GM20431 (cell line): ENCODE results near the gene SLC15A1.

Experiments used
- in situ Hi-C: fragments of 300-500 bp; cut with MseI, MboI; formaldehyde crosslinking; loops from one replicate; pipeline ENCODE4 v1.15.0; 2020; ENCODE audit warnings: low sequenced_read_pairs; ENCODE audit not compliant: unreplicated experiment

Gene SLC15A1

GRCh38 chr13:98668155-98668554, 84.3 kb downstream of the SLC15A1 start:
- in situ Hi-C loops = loop anchor here (10.0 to 25.0 kb wide), 2 partner anchors 223 to 806 kb away; no protein-coding TSS in a partner anchor

- in situ Hi-C loops = loop anchor here (10.0 to 25.0 kb wide), 2 partner anchors 221 to 803 kb away; no protein-coding TSS in a partner anchor
These were observed 86.9 kb downstream of the SLC15A1 start for GRCh38 chr13:98665638-98665995.

DNA sequence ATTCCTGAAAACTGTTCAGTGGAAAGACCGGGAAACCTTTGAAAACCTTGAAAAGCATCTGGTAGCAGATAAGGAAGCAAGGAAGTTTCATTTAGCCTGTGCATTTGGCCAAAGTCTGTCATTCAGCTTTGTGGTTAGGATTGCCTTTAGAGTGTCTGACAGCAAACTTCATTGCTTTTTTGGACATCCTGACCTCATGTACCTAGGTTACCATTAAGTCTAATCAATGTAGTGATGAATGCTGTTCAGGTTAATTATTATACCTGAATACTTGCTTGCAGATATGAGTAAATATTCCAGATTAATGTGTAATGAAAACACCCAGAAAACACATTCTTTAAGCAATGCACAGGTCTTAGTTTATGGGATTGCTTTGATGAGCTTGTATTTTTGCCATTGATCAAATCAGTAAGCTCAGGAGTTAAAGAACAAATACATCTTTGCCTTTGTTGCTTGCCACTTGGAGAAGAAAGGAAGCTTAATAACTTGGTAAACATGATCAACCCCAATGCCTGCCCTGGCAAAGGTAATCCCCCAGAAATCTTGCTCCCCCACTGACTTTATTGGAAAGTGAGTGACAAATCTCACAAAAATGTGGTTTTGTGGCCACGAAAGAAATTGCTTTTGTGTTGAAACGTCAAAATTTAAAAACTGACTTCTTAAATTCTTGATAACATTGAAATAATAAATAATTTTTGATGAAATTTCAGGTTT, 87.4 kb downstream of the SLC15A1 start:
- in situ Hi-C loops = loop anchor here (10.0 to 25.0 kb wide), 2 partner anchors 220 to 803 kb away; no protein-coding TSS in a partner anchor

DNA sequence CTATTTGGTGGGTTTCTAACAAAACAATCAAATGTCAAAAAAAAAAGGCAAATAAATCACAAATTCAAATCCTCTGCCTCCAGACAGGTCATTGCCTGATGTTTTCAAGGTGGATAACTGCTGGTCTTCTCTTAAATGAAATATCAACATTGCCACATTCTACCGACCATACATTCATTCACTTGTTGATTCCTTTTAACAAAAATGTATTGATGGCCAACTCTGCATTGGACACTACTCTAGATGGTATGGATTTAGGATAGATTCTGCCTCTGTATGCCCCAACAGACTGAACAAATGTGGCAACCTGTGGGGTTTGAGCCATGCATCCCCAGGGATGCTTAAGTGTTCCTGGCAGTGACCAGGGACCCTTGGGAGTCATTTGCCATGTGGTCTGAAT, 88.0 kb downstream of the SLC15A1 start:
- in situ Hi-C loops = loop anchor here (10.0 to 25.0 kb wide), 2 partner anchors 220 to 802 kb away; no protein-coding TSS in a partner anchor

- in situ Hi-C loops = loop anchor here (10.0 to 25.0 kb wide), 2 partner anchors 219 to 802 kb away; no protein-coding TSS in a partner anchor
These were observed 88.4 kb downstream of the SLC15A1 start for GRCh38 chr13:98664047-98664446.

GRCh38 chr13:98658131-98658530, 94.3 kb downstream of the SLC15A1 start:
- in situ Hi-C loops = loop anchor here (25.0 kb wide), 1 partner anchor 796 kb away; no protein-coding TSS in a partner anchor

DNA sequence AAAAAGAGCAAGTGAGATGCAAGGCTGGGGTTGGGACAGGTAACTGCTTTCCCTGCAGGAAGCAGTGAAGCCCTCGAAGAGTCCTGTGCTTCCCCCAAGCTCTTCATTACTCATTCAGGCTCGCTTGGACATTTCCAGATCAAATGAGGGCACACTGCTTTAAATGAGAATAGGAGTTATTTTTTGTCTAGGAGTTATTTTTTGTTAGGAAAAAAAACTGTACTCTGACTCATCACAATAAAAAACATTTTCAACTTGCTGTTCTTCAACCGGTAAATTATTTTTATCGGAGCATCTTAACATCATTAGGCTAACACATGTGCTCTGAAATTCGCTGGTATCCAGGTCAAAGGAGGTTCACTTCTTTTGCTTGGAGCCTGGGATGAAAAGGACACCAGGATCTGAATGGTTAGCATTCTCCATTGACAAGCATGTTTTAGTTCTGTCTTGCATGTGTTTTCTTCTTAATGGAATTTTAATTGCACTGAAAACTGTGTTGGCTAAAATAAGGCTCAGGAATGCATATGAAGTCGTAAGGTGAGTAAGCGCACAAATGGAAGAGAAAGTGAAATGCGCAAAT, 94.9 kb downstream of the SLC15A1 start:
- in situ Hi-C loops = loop anchor here (25.0 kb wide), 1 partner anchor 795 kb away; no protein-coding TSS in a partner anchor

- in situ Hi-C loops = loop anchor here (25.0 kb wide), 1 partner anchor 794 kb away; no protein-coding TSS in a partner anchor
These were observed 96.2 kb downstream of the SLC15A1 start for GRCh38 chr13:98656223-98656622.

- in situ Hi-C loops = loop anchor here (25.0 kb wide), 1 partner anchor 791 kb away; no protein-coding TSS in a partner anchor
These were observed 98.9 kb downstream of the SLC15A1 start for GRCh38 chr13:98653463-98653985.

DNA sequence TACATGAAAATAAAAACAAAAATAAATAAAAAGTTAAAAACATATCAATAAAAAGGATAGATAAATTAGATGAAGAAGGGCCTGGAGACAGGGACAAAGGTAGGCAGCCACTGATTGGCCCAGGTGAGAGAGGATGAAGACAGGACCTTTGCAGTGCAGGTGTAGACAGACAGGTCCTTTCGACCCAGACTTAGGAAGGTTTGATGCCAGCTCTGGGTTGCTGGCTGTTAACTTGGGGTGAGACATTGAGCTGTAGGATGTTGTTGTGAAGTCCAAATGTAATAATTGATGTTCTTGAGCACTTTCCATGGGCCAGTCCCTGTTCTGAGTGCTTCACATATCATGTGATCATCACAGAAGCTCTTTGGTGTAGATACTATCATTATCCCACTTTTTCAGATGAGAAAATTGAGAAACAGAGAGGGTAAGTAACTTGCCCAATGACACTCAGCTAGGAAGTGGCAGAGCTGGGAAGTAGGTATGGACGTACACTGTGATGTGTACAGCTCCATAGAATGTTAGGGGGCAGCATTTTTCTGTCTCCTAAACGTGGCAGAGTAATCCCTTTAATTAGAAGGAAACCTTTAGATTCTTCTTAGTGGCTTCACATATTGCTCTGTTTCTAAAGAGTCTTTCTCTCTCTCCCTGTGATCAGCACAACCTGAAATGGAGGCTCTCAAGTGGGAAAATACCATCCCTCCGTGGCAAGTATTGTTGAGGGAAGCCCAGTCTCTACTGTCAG, 99.6 kb downstream of the SLC15A1 start:
- in situ Hi-C loops = loop anchor here (25.0 kb wide), 1 partner anchor 791 kb away; no protein-coding TSS in a partner anchor

DNA sequence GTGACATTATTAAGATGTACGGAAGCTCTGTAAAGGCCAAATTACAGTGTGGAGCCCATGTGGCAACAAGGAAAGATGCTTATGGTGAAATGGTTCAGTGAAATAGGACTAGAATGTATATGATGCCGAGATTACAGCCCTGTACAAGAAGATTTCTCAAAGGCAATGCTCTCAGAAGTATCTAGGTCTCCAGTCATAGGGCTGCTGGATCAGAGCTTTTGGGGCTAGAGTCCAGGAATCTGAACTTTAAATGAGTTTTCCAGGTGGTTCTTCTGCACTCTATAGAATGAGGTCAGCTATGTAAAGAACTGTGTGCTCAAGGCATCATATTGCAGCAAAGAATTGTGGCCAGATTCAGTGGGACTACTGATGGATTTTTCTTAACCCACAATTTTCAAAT, 100.2 kb downstream of the SLC15A1 start:
- in situ Hi-C loops = loop anchor here (25.0 kb wide), 1 partner anchor 790 kb away; no protein-coding TSS in a partner anchor

GRCh38 chr13:98651744-98652143, 100.7 kb downstream of the SLC15A1 start:
- in situ Hi-C loops = loop anchor here (25.0 kb wide), 1 partner anchor 789 kb away; no protein-coding TSS in a partner anchor

- in situ Hi-C loops = loop anchor here (25.0 kb wide), 1 partner anchor 788 kb away; no protein-coding TSS in a partner anchor
These were observed 101.9 kb downstream of the SLC15A1 start for GRCh38 chr13:98650396-98651107.

GRCh38 chr13:98649861-98650260, 102.6 kb downstream of the SLC15A1 start:
- in situ Hi-C loops = loop anchor here (25.0 kb wide), 1 partner anchor 788 kb away; no protein-coding TSS in a partner anchor

- in situ Hi-C loops = no loop called here
These were observed 103.8 kb downstream of the SLC15A1 start for GRCh38 chr13:98648686-98649085.

DNA sequence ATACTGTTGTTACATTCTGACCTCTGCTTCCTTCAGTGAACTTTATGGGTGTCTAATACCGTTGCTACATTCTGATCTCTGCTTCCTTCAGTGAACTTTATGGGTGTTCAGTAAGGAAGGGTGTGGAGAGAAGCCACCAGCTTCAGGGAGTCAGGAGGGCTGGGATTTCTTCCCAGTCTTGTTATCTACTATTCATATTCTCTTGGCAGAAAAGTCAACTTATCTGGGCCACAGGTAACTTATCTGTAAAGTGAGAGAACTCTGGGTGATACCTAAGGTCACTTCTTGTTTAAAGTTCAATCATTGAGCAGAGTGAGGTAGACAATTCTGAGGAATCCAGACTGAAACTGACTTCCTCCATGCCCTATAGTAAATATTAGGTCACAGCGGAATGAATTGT, 104.3 kb downstream of the SLC15A1 start:
- in situ Hi-C loops = no loop called here

DNA sequence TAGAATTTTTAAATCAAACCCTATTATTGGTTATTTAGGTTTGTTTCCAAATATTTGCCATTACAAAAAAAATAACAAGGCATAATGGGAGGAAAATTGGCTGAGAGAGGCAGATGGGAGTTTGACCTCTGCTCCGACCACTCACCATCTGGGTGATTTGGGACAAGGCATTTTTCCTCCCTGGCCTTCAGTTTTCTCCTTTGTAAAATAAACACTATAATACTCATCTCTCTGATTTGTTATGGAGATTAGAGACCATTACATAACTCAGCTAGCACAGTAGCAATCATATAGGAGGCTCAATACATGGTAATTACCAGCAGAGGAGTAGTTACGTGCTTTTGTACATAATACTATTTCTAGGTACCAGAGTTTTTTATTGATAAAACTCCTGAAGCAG, 105.4 kb downstream of the SLC15A1 start:
- in situ Hi-C loops = no loop called here

DNA sequence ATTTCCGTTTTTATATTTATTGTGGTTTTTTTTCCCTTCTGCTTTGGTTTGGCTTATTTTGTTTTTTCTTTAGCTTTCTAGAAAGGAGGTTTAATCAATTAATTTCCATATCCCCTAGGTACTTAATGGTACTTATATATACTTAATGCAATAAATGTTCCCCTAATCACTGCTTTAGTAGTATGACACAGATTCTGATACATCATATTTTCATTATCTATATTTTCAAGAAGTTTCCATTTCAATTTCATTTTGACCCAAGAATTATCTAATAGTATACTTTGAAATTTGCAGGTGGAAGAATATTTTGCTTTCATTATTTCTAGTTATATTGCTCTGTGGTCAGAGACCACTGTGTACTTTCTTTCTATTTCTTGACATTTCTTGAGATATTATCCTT, 109.0 kb downstream of the SLC15A1 start:
- in situ Hi-C loops = no loop called here

DNA sequence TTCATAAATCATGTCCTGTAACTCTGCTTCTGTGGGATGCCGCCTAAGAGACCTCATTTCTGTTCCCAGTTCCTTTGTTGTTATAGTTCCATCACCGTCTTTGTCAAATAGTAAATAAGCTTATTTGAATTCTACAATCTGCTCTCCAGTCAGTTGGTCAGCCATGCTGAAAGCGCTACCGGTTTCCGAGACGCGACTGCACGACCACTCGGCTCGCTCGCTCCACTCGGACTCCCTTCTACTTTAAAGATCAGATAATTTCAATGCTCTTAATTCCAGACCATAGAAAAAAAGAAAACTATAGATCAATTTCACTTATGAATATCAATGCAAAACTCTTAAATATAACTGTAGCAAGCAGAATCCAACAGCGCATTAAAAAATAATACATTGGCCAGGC, 111.4 kb downstream of the SLC15A1 start:
- in situ Hi-C loops = no loop called here
